ENCODE measurements around the gene GSN. TPM values are rescaled to one million over a fixed set of nuclear protein-coding genes. Genes with fewer than 3 reads are reported as not detected.

Gene GSN
- total and polyA plus RNA-seq, 9 of the 15 experiments (the other 6 are each of a cell fraction or from before 2014, with no cell fraction given), result 0.39 to 16.6 (median 8.2) TPM

DNA sequence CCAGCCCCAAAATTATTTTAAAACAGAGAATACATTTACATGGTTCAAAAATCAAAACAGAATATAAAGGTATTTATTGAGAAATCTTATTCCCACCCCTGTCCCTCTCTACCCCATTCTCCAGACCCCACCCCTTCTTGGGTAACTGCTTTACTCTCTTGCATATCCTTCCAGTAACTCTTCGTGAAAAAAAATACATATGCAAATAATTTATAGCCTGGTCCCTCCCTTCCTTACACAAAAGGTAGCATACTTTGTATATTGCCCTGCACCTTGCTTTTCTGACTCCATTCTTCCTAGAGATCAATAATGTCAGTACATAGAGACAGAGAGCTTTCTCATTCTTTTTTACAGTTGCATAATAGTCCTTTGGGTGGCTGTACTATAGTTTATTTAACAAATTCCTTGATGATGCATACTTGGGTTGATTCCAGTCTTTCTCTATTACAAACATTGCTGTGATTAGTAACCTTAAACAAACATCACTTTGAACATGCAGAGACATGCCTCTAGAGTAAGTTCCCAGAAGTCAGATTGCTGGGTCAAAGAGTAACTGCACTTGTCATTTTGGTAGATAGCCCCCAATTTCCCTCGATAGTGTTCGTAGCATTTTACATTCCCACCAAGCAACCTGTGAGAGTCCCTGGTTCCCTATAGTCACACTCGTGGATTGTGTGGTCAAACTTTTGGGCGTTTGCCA, 54.2 kb downstream of the GSN start:
- no peak overlapping the region for H3K4me2 ChIP-seq (ENCODE audit: insufficient read depth, low read length)
- H3K36me3 ChIP-seq (ENCODE audit: control insufficient read depth, insufficient read depth, low read length), result no peaks in the 10 kb centered on the region; the same call in 2 of the 3 replicates
- DNase-seq (ENCODE audit: extremely low read depth in 1 of 4, low spot score in 3 of 4) (no peak), FAIRE-seq (peak; percentile 37), ATAC-seq (no peak)
- no peak overlapping the region for H2AFZ ChIP-seq (ENCODE audit: low read depth, low read length)
- in situ Hi-C loops (cut with MboI) (no loop called here), intact Hi-C loops (cut with micrococcal nuclease) (loop anchor here (10.0 kb wide), 1 partner anchor 577 kb away; no protein-coding TSS in a partner anchor)
- H3K79me2 ChIP-seq (ENCODE audit: control insufficient read depth, insufficient read depth, low read length), result no peaks in the 10 kb centered on the region
- H3K27me3 ChIP-seq (ENCODE audit: control insufficient read depth in 2 of 2, insufficient read depth in 2 of 2, low read length in 2 of 2), result no peaks in the 10 kb centered on the region
- WGBS (ENCODE audit: insufficient coverage, low coverage, missing lambda C conversion rate), result 8% methylated on average over 5 of the region's 5 CpGs
- H3K4me3 ChIP-seq, result no peak overlapping the region
- peaks cover 0 to 11% of the 10 kb centered on the region in 2 experiments; a peak in 2 of 5 replicates for H3K4me1 ChIP-seq (replicated peaks in 1 of 2; ENCODE audit: control insufficient read depth in 2 of 2, insufficient read depth in 2 of 2, low read length in 2 of 2)
- ChIA-PET CTCF (ENCODE audit: low intra/inter-chr PET ratio) (interaction anchor here (1.1 to 4.1 kb wide), 3 partner anchors 53 to 77 kb away, joined by 4 to 107 read pairs (median 5); no protein-coding TSS in a partner anchor), POLR2A (interaction anchor here (0.6 kb wide), 1 partner anchor 49 kb away, joined by 3 read pairs; no protein-coding TSS in a partner anchor)
- H3K9ac ChIP-seq (ENCODE audit: insufficient read depth in 1 of 2, low read depth in 2 of 2, low read length in 2 of 2), result no peak overlapping the region
- H3K9me3 ChIP-seq (replicated peaks; ENCODE audit: control insufficient read depth, insufficient read depth, low read depth, low read length), result no peaks in the 10 kb centered on the region
- H4K20me1 ChIP-seq (replicated peaks; ENCODE audit: control insufficient read depth, insufficient read depth, low read length), result no peaks in the 10 kb centered on the region
- TF ChIP-seq KDM1A (IDR thresholded peaks at IDR 0.05) (peak; percentile 32 to 35; a peak in 1 of 4 replicates), CEBPG (CRISPR knock-in tag; IDR thresholded peaks at IDR 0.05) (no peak), CEBPG (tag; conservative IDR thresholded peaks at IDR 0.05 in 1 of 2, IDR thresholded peaks at IDR 0.05 in 1 of 2) (peak in 1 of 2 experiments; percentile 48; a peak in 2 of 4 replicates), NFIC (IDR thresholded peaks at IDR 0.05) (peak; percentile 26; the same call in 1 of the 2 replicates)
- TF ChIP-seq, protein P1, sequence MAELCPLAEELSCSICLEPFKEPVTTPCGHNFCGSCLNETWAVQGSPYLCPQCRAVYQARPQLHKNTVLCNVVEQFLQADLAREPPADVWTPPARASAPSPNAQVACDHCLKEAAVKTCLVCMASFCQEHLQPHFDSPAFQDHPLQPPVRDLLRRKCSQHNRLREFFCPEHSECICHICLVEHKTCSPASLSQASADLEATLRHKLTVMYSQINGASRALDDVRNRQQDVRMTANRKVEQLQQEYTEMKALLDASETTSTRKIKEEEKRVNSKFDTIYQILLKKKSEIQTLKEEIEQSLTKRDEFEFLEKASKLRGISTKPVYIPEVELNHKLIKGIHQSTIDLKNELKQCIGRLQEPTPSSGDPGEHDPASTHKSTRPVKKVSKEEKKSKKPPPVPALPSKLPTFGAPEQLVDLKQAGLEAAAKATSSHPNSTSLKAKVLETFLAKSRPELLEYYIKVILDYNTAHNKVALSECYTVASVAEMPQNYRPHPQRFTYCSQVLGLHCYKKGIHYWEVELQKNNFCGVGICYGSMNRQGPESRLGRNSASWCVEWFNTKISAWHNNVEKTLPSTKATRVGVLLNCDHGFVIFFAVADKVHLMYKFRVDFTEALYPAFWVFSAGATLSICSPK (IDR thresholded peaks at IDR 0.05; ENCODE audit: borderline replicate concordance), result no peak
- no TSS peak for BruUV-seq (replicated peaks)
- H3K9me1 ChIP-seq (ENCODE audit: control insufficient read depth, insufficient read depth, low read length), result no peaks in the 10 kb centered on the region
- no peak overlapping the region for H3K27ac ChIP-seq (ENCODE audit: extremely low read depth, low read depth, low read length)

All from K562 (cell line).